Endodermal cell (in vitro differentiated cells): ENCODE results near the gene BTN1A1. TPM values are rescaled to one million over a fixed set of nuclear protein-coding genes. Genes with fewer than 3 reads are reported as not detected.

Source experiments
- DNase-seq: peaks from one replicate; pipeline ENCODE4 v3.0.0-alpha.2; 2017
- H3K27ac ChIP-seq: 2 replicates; pipeline ENCODE4 v1.5.1; 2013; ENCODE audit warnings: mild to moderate bottlenecking, low read depth, low read length, moderate library complexity
- H3K27me3 ChIP-seq: 2 replicates; pipeline ENCODE4 v1.6.1; 2013; ENCODE audit warnings: mild to moderate bottlenecking, low read length, moderate library complexity; ENCODE audit not compliant: insufficient read depth, control insufficient read depth, poor library complexity, severe bottlenecking
- H3K36me3 ChIP-seq: 2 replicates; pipeline ENCODE4 v1.7.0; 2013; ENCODE audit warnings: mild to moderate bottlenecking, low read length, moderate library complexity; ENCODE audit not compliant: control insufficient read depth, insufficient read depth
- H3K4me1 ChIP-seq: one replicate; pipeline ENCODE4 v1.7.0; 2013; ENCODE audit warnings: low read length; ENCODE audit not compliant: control insufficient read depth, insufficient read depth
- H3K4me3 ChIP-seq: 2 replicates; pipeline ENCODE4 v1.5.1; 2013; ENCODE audit warnings: mild to moderate bottlenecking, low read length, moderate library complexity
- H3K9ac ChIP-seq: 2 replicates; pipeline ENCODE4 v1.6.1; 2013; ENCODE audit warnings: mild to moderate bottlenecking, low read length, moderate library complexity; ENCODE audit not compliant: poor library complexity, severe bottlenecking; ENCODE audit errors: extremely low read depth
- H3K9me3 ChIP-seq: 2 replicates; pipeline ENCODE4 v1.6.1; 2013; ENCODE audit warnings: mild to moderate bottlenecking, low read length, moderate library complexity; ENCODE audit not compliant: control insufficient read depth
- H3K27ac Mint-ChIP-seq: 2 replicates; pipeline ENCODE4 v1.8.0; 2020; ENCODE audit warnings: mixed read lengths
- H3K27me3 Mint-ChIP-seq: 2 replicates; pipeline ENCODE4 v1.8.0; 2021; ENCODE audit warnings: mild to moderate bottlenecking, mixed read lengths; ENCODE audit not compliant: insufficient read depth
- H3K36me3 Mint-ChIP-seq: 2 replicates; pipeline ENCODE4 v1.8.0; 2020; ENCODE audit warnings: low read depth, mixed read lengths
- H3K4me1 Mint-ChIP-seq: 2 replicates; pipeline ENCODE4 v1.8.0; 2020; ENCODE audit warnings: mixed read lengths
- H3K4me3 Mint-ChIP-seq: 2 replicates; pipeline ENCODE4 v1.8.0; 2020; ENCODE audit warnings: mild to moderate bottlenecking, moderate library complexity, mixed read lengths
- H3K9me3 Mint-ChIP-seq: 2 replicates; pipeline ENCODE4 v1.8.0; 2020; ENCODE audit warnings: mild to moderate bottlenecking, mixed read lengths
- WGBS, 2 experiments: methylation state at CpG; one replicate each; pipeline versions ENCODE4 v1.1.5 to v1.1.7; 2013; ENCODE audit warnings: missing lambda C conversion rate in 2 of 2, mixed read lengths in 1 of 2; ENCODE audit not compliant: insufficient coverage in 1 of 2, insufficient read length in 1 of 2; 5-methylcytosine and 5-hydroxymethylcytosine counted together
- total RNA-seq, 2 donors: library from RNA; stranded (reverse); fragmentation: NEBNext Ultra II Directional in 1 of 2; extraction: Animal tissue kit (Norgen Biotek cat#: 25700) in 1 of 2; gene quantifications; 2 replicates in 1 of 2; 3 replicates in 1 of 2; pipeline ENCODE4 v1.2.1, GENCODE V29; 2021
- TF ChIP-seq, protein P1 (sequence below): fragments of 200-600 bp; sonication (generic); conservative IDR thresholded peaks from 2 replicates; pipeline ENCODE4 v1.5.0; 2021; ENCODE audit warnings: antibody characterized with exemption, mild to moderate bottlenecking

The BTN1A1 gene
- total RNA-seq, 2 donors from 2014 or later: 0.11 TPM; not detected in 1

DNA sequence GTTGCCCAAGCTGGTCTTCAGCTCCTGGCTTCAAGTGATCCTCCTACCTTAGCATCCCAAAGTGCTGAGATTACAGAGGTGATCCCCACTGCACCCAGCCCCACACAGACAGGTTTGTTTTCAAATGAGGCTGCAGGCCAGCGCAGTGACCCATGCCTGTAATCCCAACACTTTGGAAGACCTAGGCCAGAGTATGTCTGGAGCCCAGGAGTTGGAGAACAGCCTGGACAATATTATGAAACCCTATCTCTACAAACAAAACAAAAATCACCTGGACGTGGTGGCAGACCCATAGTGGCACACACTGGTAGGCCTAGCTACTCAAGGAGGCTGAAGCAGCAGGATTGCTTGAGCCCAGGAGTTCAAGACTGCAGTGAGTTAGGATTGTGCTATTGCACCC, 30.1 kb downstream of the BTN1A1 start:
- H3K4me1 ChIP-seq: peaks cover 9% of the 10 kb centered on the region
- no peaks in the 10 kb centered on the region for H3K27me3 ChIP-seq
- Mint-ChIP-seq H3K9me3 (no peaks in the 10 kb centered on the region), H3K27me3 (no peaks in the 10 kb centered on the region), H3K4me1 (peaks cover 17% of the 10 kb centered on the region), H3K27ac (no peak overlapping the region), H3K4me3 (no peak overlapping the region), H3K36me3 (no peaks in the 10 kb centered on the region)
- DNase-seq: no peak
- no peaks in the 10 kb centered on the region for H3K9me3 ChIP-seq
- no peak overlapping the region for H3K9ac ChIP-seq
- H3K36me3 ChIP-seq: no peaks in the 10 kb centered on the region
- no peak overlapping the region for H3K27ac ChIP-seq
- H3K4me3 ChIP-seq: no peak overlapping the region
- TF ChIP-seq, protein P1, sequence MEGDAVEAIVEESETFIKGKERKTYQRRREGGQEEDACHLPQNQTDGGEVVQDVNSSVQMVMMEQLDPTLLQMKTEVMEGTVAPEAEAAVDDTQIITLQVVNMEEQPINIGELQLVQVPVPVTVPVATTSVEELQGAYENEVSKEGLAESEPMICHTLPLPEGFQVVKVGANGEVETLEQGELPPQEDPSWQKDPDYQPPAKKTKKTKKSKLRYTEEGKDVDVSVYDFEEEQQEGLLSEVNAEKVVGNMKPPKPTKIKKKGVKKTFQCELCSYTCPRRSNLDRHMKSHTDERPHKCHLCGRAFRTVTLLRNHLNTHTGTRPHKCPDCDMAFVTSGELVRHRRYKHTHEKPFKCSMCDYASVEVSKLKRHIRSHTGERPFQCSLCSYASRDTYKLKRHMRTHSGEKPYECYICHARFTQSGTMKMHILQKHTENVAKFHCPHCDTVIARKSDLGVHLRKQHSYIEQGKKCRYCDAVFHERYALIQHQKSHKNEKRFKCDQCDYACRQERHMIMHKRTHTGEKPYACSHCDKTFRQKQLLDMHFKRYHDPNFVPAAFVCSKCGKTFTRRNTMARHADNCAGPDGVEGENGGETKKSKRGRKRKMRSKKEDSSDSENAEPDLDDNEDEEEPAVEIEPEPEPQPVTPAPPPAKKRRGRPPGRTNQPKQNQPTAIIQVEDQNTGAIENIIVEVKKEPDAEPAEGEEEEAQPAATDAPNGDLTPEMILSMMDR: no peak
- WGBS, 2 experiments: 90 to 92% methylated on average over 2 of the region's 2 CpGs

DNA sequence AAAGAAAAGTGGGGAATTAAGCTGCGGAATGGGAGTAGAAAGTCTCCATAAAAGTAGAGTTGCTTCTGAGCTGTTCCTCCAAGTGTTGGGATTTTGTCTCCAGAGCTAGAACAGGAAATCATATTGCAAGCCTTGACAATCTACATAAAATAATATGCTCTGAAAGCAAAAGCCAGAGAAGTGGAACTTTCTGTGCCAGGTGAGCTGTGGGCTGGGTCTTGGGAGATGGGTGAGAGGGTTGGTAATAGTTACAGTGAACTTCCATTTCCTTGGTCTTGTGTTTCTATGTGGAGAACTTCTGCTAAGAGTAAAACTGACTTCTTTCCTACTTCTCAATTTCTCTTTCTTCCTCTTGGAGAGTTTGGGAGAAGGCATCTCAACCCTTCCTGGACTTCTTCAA, 31.8 kb downstream of the BTN1A1 start:
- Mint-ChIP-seq H3K36me3 (no peaks in the 10 kb centered on the region), H3K27me3 (no peaks in the 10 kb centered on the region), H3K27ac (no peak overlapping the region), H3K4me1 (peaks cover 24% of the 10 kb centered on the region), H3K9me3 (no peaks in the 10 kb centered on the region), H3K4me3 (no peak overlapping the region)
- no peak overlapping the region for H3K4me3 ChIP-seq
- peaks cover 9% of the 10 kb centered on the region for H3K4me1 ChIP-seq
- H3K9ac ChIP-seq: no peak overlapping the region
- TF ChIP-seq, protein P1: no peak
- no peaks in the 10 kb centered on the region for H3K9me3 ChIP-seq
- 100% methylated on average over 1 of the region's 1 CpG; no CpG with 5 or more reads in 1 of the 2 experiments for WGBS, 2 experiments
- no peaks in the 10 kb centered on the region for H3K36me3 ChIP-seq
- no peak for DNase-seq
- no peaks in the 10 kb centered on the region for H3K27me3 ChIP-seq
- H3K27ac ChIP-seq: no peak overlapping the region

DNA sequence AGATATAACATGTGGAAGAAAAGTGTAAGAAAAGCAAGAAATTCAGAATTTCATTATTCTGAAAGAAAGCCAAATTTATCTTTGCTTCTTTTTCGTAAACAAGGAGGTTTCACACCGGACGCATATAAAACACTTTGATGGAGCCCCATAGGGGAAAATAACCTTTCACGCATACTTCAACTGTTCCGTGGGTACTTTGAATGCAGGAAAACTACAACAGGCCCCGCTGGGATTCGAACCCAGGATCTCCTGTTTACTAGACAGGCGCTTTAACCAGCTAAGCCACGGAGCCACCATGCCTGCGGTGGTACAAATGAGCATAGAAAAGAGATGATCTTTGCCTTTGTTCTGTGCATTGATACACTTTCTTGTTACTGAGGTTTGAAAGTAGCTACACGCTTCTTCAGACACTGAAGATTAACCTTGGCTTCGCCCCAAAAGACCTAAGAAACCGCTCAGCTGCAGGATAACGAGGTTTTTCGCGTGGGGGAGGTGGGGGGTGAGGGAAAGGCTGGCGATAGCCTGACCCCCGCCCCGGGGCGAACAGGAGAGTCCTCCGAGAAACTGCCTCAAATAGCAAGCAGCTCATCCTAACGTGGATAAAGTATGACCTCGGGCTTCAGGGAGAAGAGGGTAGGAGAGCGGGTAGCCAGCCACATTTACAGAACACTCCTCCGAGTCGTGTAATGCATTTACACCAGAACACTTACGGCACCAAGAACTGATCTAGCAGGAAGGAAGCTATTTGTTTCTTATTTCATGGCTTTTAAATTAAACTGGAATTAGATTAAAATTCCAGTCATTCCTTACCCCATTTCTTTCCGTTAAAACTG, 32.8 kb downstream of the BTN1A1 start:
- peak overlapping the region; percentile 71 for H3K27ac ChIP-seq
- DNase-seq: peak; percentile 97
- H3K27me3 ChIP-seq: no peaks in the 10 kb centered on the region
- Mint-ChIP-seq H3K4me3 (peak overlapping the region; percentile 83), H3K4me1 (peaks cover 24% of the 10 kb centered on the region), H3K27me3 (no peaks in the 10 kb centered on the region), H3K27ac (peak overlapping the region; percentile 94), H3K9me3 (no peaks in the 10 kb centered on the region), H3K36me3 (no peaks in the 10 kb centered on the region)
- peak overlapping the region; percentile 98 for H3K4me3 ChIP-seq
- H3K9me3 ChIP-seq: no peaks in the 10 kb centered on the region
- TF ChIP-seq, protein P1: no peak
- H3K4me1 ChIP-seq: peaks cover 9% of the 10 kb centered on the region
- WGBS, 2 experiments: 2 to 4% methylated on average over 11 to 28 of the region's 28 CpGs
- H3K9ac ChIP-seq: peak overlapping the region; percentile 82
- H3K36me3 ChIP-seq: no peaks in the 10 kb centered on the region
